ENCODE measurements around the gene CACNG4. TPM values are rescaled to one million over a fixed set of nuclear protein-coding genes. Genes with fewer than 3 reads are reported as not detected.
"Not testable (repeated sequence)": the region's sequence is repeated elsewhere in the genome, so short reads cannot be mapped to it uniquely, and the experiment has no call there.

Gene CACNG4
- total and polyA plus RNA-seq, 10 donors = not detected

DNA sequence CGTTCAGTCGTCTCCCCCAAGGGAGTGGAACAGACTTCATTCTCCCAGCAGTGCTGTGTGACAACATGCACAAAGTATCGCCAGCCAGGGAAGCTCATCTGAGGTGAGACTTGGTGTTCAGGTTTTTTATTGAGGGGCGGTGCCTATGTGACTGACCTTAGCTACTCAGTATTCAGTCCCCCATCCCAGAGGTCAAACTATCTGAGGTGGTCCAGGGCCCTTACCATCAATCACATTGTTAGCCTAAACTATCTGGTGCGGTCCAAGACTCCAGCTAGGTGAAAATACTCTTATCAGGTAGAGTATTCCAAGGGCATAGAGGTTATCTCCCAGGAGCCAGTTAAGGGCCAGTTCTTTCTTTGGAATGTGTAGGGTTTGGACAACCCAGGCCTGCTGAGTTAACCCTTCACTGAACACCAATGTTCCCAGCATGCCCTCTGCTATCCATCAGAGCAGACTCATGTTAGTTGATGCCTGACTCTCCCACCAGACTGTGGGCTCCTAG, 74.4 kb downstream of the CACNG4 start:
- no peaks in the 10 kb centered on the region for H3K36me3 ChIP-seq
- TF ChIP-seq POLR2AphosphoS5 (IDR thresholded peaks at IDR 0.05) = no peak
- TF ChIP-seq POLR2A (IDR thresholded peaks at IDR 0.05) = no peak
- H3K4me3 ChIP-seq = no peak overlapping the region
- no peaks in the 10 kb centered on the region for H3K9me3 ChIP-seq
- no peaks in the 10 kb centered on the region for H3K4me1 ChIP-seq
- no peak for DNase-seq
- WGBS, 5 donors = 45 to 76% (median 52%) methylated on average over 5 of the region's 5 CpGs
- intact Hi-C loops (cut with DNase I; ENCODE audit: low total_unique reads) = no loop called here
- H3K27ac ChIP-seq = no peak overlapping the region
- H3K27me3 ChIP-seq (replicated peaks in 1 of 7) = peaks cover 0 to 2% (median 0%) of the 10 kb centered on the region in 7 donors

- no peak for TF ChIP-seq CTCF (IDR thresholded peaks at IDR 0.05 in 8 of 11, conservative IDR thresholded peaks at IDR 0.05 in 3 of 11)
- no peak for TF ChIP-seq POLR2A (IDR thresholded peaks at IDR 0.05)
- TF ChIP-seq POLR2AphosphoS5 (IDR thresholded peaks at IDR 0.05) = no peak
- no peak overlapping the region for H3K27ac ChIP-seq
- H3K9me3 ChIP-seq = no peaks in the 10 kb centered on the region
- intact Hi-C loops (cut with DNase I; ENCODE audit: low total_unique reads) = no loop called here
- H3K36me3 ChIP-seq = no peaks in the 10 kb centered on the region
- DNase-seq = no peak
- WGBS, 5 donors = 82 to 88% (median 86%) methylated on average over 6 of the region's 6 CpGs
- H3K27me3 ChIP-seq (replicated peaks in 1 of 7) = no peaks in the 10 kb centered on the region
- no peak overlapping the region for H3K4me3 ChIP-seq
- no peaks in the 10 kb centered on the region for H3K4me1 ChIP-seq
Observed at GRCh38 chr17:67040652-67041051, 76.1 kb downstream of the CACNG4 start.

- intact Hi-C loops (cut with DNase I; ENCODE audit: low total_unique reads) = not testable (repeated sequence)
Observed at GRCh38 chr17:67041119-67041518, 76.6 kb downstream of the CACNG4 start.

GRCh38 chr17:67041531-67041930, 77.0 kb downstream of the CACNG4 start:
- 79 to 93% (median 85%) methylated on average over 7 of the region's 7 CpGs for WGBS, 5 donors
- intact Hi-C loops (cut with DNase I; ENCODE audit: low total_unique reads) = no loop called here
- no peak overlapping the region for H3K4me3 ChIP-seq
- no peaks in the 10 kb centered on the region for H3K4me1 ChIP-seq
- TF ChIP-seq POLR2A (IDR thresholded peaks at IDR 0.05) (no peak), CTCF (IDR thresholded peaks at IDR 0.05 in 8 of 11, conservative IDR thresholded peaks at IDR 0.05 in 3 of 11) (no peak), POLR2AphosphoS5 (IDR thresholded peaks at IDR 0.05) (no peak)
- H3K27ac ChIP-seq = no peak overlapping the region
- peaks cover 0 to under 1% (median 0%) of the 10 kb centered on the region in 8 donors for H3K9me3 ChIP-seq
- no peaks in the 10 kb centered on the region for H3K27me3 ChIP-seq (replicated peaks in 1 of 7)
- no peaks in the 10 kb centered on the region for H3K36me3 ChIP-seq
- DNase-seq = no peak

More at GRCh38 chr17:67041119-67041518, 76.6 kb downstream of the CACNG4 start:
- 91 to 96% (median 94%) methylated on average over 5 of the region's 5 CpGs for WGBS, 5 donors
- not testable (repeated sequence) for H3K9me3 ChIP-seq; DNase-seq; H3K4me1 ChIP-seq; H3K27ac ChIP-seq; H3K27me3 ChIP-seq (replicated peaks in 1 of 7); H3K4me3 ChIP-seq; H3K36me3 ChIP-seq

DNA sequence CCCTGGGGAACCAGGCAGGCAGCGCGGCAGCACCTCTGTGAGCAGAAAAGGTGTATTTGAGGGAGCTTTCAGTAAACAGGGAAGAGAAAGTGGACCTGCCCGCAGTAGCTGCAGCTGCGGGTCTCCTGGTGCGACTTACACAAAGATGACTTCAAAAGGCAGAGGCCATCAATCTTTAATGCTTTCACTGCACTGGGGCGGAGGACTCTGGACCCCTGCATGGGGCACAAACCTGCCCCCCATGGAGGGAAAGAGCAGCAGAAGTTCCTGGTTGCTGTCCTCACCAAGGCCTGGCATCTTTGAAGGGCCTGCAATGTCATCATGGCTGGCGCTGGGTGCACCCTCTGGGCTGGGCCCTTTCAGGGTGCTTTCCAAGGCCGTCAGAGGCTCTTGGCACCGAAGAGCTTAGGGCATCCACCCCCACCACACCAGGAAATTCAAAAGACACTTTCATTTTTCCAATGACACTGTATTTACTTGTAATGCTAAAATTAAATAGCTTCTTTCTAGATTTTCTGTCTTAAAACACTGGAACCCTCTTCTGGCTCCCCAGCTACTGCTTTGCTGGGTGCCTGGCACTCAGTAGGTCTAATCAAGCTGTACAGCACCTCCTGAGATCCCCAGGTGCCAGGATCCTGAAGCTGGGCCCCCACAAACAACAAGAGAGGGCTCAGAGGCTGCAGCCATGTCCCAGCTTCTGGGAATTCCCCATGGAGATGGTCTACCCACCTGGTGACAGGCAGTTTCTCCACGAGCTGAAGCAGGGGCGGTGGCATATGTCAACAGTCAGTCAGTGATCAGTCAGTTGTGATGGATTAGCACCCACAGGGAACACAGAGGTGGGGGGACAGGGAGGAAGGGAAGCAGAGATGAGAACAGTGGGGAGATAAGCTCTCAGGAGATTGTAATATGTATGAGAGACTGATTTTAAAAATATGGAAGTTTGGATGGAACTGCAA, 77.7 kb downstream of the CACNG4 start:
- Histone ChIP-seq H3K4me1 (no peaks in the 10 kb centered on the region), H3K27ac (no peak overlapping the region), H3K4me3 (no peak overlapping the region), H3K27me3 (replicated peaks in 1 of 7) (no peaks in the 10 kb centered on the region), H3K9me3 (peaks cover 0 to 7% (median 3%) of the 10 kb centered on the region in 8 donors), H3K36me3 (no peaks in the 10 kb centered on the region)
- intact Hi-C loops (cut with DNase I; ENCODE audit: low total_unique reads) = no loop called here
- DNase-seq = no peak
- 54 to 69% (median 64%) methylated on average over 8 to 11 of the region's 11 CpGs for WGBS, 5 donors
- TF ChIP-seq POLR2AphosphoS5 (IDR thresholded peaks at IDR 0.05) = no peak
- no peak for TF ChIP-seq POLR2A (IDR thresholded peaks at IDR 0.05)
- no peak for TF ChIP-seq CTCF (IDR thresholded peaks at IDR 0.05 in 8 of 11, conservative IDR thresholded peaks at IDR 0.05 in 3 of 11)

All from spleen (tissue), 11 donors.